ENCODE data around the gene PRSS33.

The PRSS33 gene

GRCh38 chr16:2757344-2757743 is 30.0 kb downstream of the PRSS33 start:
- no peak for DNase-seq

GRCh38 chr16:2756288-2757015 is 30.9 kb downstream of the PRSS33 start:
- no peak for DNase-seq

GRCh38 chr16:2755158-2755557 is 32.2 kb downstream of the PRSS33 start:
- DNase-seq: no peak

GRCh38 chr16:2753733-2754020 is 33.7 kb downstream of the PRSS33 start:
- peak; percentile 26 to 30 for DNase-seq

GRCh38 chr16:2752850-2753732 is 34.3 kb downstream of the PRSS33 start:
- peak; percentile 72 to 79 for DNase-seq

GRCh38 chr16:2752035-2752849 is 35.1 kb downstream of the PRSS33 start, which contains the start of gene SRRM2:
Gene SRRM2, plus strand, starts transcription at chr16:2752638. Its CDS starts 3,727 bp downstream, at chr16:2756365.
- peak; percentile 93 to 94 for DNase-seq

- DNase-seq: no peak
Observed at GRCh38 chr16:2751577-2752034, 35.8 kb downstream of the PRSS33 start.

- DNase-seq: no peak
Observed at GRCh38 chr16:2749936-2750335, 37.4 kb downstream of the PRSS33 start.

GRCh38 chr16:2749476-2749875 is 37.9 kb downstream of the PRSS33 start:
- no peak for DNase-seq

- no peak for DNase-seq
Observed at GRCh38 chr16:2748757-2749455, 38.5 kb downstream of the PRSS33 start.

GRCh38 chr16:2745961-2746360 is 41.4 kb downstream of the PRSS33 start:
- no peak for DNase-seq

- no peak for DNase-seq
Observed at GRCh38 chr16:2745116-2745890, 42.1 kb downstream of the PRSS33 start.

GRCh38 chr16:2744711-2745110 is 42.6 kb downstream of the PRSS33 start:
- no peak for DNase-seq

GRCh38 chr16:2743007-2743810 is 44.2 kb downstream of the PRSS33 start:
- DNase-seq: no peak

- no peak for DNase-seq
Observed at GRCh38 chr16:2742323-2743006, 44.9 kb downstream of the PRSS33 start.

- DNase-seq: no peak
Observed at GRCh38 chr16:2741168-2741567, 46.2 kb downstream of the PRSS33 start.

- DNase-seq: no peak
Observed at GRCh38 chr16:2740476-2740875, 46.9 kb downstream of the PRSS33 start.

- no peak for DNase-seq
Observed at GRCh38 chr16:2739625-2740430, 47.5 kb downstream of the PRSS33 start.

- no peak for DNase-seq
Observed at GRCh38 chr16:2738615-2739014, 48.7 kb downstream of the PRSS33 start.

Measured in inflammatory macrophage treated with lipopolysaccharide for 1 hour (primary cell).